GM19468 (cell line): ENCODE measurements around the gene AFAP1.

Experiments
- ATAC-seq: cut with Tn5 transposase; IDR thresholded peaks from one replicate; pipeline ENCODE4 v1.9.1; 2021; ENCODE audit warnings: mild to moderate bottlenecking, moderate library complexity, moderate number of reproducible peaks; ENCODE audit not compliant: unreplicated experiment; ENCODE audit errors: extremely low read depth

The AFAP1 gene

DNA sequence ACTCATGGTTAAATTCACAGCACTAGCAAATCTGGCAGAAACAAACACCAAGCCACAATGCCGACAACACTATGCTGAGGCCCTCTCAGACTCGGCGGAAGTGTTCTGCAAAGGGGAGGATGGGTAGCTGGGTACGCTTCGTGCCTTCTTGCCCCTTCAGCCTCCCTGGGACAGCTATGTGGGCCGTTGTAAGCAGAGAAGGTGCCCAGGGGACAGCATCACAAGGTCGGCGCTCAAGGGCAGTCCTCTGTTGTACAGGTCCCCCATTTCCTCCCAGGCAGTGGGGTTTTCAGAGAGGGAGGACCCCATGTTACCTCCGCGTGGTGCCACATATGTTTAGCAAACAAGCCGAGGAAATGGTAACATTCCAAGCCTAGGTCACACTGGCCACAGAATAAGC lies 173.6 kb downstream of the AFAP1 start:
- ATAC-seq, result no peak

DNA sequence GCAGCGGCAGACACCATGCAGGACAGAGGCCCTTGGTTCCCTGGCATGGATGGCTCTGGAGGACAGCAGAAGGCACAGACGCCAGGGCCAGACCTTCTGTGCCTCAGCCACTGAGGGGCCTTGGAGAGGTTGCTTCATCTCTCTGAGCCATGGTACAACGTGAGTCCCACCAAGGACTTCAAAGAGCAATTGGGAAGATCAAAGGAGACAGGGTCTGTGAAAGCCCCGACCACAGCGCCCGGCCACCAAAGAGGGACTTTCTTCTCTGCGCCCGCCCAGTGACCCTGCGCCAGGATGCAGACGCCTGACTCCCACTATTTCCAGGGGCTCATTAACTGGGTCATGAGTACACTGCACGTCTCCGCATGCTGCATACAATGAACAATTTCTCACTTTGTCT lies 174.0 kb downstream of the AFAP1 start:
- ATAC-seq, result no peak

DNA sequence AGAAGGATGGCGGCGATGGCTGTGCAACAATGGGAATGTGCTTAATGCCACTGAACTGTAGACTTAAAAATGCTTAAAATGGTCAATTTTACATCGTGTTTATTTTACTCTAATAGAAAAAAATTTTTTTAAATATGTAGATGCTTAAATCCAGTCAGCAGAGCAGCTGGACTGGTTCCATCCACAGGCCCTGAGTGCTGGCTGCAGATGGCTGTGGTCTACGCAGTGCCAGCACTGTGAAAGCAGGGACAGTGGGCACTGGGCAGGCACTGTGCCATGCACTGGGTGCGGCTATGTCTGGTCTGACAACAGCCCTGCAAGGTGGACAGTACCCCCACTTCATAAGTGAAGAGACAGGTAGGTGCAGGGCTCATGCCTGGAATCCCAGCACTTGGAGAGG lies 175.2 kb downstream of the AFAP1 start:
- no peak for ATAC-seq

DNA sequence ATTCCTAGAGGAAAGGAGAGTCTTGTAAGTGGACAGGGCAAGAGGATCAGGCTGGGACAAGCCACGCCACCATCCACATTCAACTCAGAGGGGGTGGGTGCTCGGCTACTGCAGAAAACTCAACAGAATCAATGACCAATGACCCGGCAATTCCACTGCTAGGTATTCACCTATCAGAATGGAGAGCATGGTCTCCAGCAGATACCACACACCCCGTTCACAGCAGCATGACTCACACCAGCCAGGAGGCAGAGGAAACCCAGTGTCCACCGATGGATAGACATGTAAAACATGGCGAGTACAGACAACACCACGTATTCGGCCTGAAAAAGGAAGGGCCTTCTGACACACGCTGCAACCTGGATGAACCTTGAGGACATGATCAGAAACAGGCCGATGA lies 175.9 kb downstream of the AFAP1 start:
- ATAC-seq, result no peak

DNA sequence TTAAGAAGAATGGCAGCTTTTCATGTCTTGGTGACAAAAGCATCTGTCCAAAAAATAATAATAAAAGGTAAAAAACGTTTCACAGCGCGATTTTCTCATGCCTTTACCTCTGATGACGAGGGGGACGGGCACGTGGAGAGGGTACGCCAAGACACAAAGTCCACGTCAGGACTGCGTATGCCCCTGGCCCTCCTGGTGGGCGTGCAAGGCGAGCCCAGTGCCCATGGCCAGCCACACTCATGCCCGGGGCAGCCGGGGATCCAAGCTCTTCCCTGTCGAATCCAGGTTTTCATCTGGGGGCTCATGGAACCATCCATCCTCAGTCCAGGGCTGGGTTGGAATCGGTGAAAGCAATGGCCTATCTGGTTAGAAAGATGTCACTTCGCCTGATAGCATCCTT lies 176.6 kb downstream of the AFAP1 start:
- ATAC-seq, result no peak

DNA sequence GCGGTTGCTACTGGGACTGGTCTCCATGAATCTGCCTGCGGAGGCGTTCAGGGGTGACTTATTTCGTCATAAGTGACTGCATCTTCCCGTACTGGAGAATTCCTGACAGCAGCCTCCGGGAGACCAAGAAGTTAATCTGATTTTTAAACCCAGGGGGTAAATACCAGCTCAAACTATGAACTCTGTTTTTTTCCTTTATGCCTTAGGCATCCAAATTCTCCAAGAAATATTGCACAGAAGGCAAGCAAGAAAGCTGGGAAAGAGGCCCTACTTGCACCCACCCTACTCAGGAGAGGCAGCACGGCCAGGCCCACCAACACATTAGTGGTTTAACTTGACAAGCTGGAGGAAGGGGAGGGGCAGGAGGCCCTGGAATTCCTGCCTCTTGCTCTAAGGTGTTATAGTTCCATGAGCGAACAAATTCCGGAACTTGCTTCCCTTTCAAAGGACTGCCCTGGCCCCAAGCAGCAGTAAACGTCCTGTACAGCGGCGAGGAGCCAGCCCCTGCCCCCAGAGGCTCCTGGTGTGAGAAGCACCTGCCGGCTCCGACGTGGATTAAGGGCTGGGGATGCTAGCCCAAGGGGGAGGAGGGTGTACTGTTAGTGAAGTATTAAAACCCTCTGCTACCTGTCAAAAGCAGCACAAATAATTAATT lies 177.2 kb downstream of the AFAP1 start:
- no peak for ATAC-seq

DNA sequence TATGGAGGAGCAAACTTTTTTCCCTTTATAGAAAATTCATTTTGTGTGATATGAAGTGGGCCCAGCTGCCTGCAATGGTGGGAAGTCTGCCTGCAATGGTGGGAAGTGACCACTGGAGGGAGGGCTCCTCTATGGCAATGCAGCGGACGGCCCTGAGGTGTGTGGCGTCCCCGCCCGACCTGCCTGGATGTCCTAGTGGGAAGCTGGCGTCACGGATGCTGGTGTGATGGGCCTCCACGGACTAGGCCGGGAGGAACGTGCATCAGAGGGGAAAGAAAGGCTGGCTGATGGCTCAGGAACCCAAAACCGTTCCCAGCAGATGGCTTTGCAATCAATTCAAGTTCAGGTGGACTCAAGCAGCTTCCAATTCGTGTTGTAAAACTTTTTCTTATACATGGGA lies 177.9 kb downstream of the AFAP1 start:
- ATAC-seq, result no peak

DNA sequence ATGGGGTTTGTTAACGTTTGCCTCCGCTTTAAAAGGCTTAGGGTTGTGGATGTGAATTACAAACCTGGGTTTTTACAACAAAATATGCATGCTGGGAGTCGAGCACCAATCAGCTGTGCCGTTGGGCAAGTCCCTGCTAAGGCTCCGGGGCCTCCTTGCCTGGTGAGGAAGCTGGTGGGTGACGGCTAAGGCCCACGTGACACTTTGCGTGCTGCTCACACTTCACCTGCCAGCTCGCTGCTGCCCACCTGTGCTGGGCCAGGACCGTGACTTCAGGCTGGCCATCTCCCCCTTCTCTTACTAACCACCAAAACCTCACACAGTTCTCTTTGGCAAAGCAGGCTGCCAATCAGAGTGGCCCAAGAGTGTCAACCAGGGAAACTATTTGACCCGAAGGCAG lies 178.3 kb downstream of the AFAP1 start:
- no peak for ATAC-seq

DNA sequence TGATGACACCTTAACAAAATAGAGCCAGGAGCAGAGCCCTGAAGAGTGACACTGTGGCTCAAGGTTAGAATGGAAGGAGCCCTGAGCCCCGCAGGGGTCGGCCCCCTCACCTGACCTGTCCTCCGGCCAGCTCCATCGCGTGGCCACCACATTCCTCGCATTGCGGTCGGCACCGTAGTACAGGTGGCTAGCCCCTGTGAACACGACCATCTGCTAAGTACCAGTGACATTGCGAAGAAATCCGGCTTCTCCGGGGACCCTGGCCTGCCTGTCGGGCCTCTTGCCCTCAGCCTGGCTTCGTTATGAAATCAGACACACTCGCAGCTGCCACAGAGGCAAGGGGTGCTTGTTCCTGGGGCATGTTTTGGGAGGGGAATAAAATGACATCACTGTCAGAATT lies 179.0 kb downstream of the AFAP1 start:
- no peak for ATAC-seq

DNA sequence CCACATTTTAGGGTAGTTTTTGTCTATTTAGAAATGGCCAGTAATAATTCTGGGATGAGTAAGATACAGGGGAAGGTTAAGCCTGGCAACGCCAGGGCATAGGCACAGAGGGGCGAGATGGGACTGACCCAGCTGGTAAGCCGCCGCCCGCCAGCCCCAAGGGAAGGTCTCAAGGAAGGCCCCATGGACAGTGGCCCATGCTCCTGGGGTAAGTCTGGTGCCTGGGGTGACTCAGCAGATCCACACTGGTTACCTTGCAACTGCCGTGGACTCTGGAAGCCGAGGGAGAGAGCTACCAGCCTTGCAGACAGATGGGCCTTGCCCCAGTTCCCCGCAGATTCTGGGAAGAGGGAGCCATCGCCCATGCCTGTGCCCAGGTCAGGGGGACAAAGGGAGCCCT lies 179.4 kb downstream of the AFAP1 start:
- no peak for ATAC-seq

DNA sequence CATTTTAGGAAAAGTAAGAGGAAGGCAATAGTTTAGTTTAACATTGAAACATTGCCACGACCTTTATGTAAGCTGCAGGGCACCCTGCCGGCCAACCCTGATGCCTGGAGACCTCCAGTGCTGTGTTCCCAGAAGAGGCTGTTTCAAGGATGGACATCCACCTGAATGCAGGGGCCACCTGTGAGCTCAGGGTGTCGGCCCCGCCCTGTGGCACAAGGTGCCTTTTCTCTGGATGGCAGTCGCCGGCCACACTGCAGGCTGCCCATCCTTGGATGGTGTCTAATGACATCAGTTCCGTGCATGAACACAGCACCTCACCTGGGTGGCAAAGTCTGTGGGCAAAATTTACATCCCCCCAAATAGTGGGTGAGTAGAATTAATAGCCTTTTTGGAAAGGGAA lies 180.0 kb downstream of the AFAP1 start:
- no peak for ATAC-seq

DNA sequence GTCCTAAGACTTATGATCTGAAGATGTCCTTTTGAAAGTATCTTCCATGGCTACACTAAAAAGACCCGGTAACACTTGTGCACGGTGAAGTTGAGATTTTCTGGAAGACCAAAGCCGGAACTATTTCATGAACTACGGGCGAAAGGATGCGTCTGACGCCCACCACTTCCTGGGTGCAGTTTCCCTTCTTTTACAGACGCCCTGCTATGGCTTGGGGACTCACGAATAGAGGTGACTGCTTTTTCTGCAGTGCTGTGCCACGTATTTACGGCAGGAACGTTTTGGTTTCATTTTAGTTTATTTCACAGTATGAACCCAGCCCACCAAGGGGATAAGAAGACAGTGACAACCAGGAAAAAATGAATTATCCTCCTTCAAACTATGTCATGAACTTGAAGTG lies 180.4 kb downstream of the AFAP1 start:
- no peak for ATAC-seq

DNA sequence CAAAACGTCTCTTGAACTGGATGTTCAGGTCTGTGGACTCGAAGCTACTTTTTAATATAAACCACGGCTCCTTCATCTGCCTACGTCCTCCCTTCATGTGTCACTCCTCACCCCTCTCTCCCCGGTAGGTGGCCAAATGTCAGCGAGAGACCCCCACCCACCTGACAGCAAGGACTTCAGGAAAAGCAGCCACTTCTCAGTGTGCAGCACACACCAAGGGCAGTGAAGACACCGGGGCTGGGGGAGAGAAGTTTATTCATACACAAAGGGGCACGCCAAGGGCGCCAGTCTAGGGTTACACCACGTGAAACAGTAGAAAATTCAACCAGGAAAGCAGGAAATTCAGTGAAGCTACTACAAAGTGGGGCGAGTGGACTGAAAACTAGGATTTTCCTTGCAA lies 181.2 kb downstream of the AFAP1 start:
- ATAC-seq, result no peak

DNA sequence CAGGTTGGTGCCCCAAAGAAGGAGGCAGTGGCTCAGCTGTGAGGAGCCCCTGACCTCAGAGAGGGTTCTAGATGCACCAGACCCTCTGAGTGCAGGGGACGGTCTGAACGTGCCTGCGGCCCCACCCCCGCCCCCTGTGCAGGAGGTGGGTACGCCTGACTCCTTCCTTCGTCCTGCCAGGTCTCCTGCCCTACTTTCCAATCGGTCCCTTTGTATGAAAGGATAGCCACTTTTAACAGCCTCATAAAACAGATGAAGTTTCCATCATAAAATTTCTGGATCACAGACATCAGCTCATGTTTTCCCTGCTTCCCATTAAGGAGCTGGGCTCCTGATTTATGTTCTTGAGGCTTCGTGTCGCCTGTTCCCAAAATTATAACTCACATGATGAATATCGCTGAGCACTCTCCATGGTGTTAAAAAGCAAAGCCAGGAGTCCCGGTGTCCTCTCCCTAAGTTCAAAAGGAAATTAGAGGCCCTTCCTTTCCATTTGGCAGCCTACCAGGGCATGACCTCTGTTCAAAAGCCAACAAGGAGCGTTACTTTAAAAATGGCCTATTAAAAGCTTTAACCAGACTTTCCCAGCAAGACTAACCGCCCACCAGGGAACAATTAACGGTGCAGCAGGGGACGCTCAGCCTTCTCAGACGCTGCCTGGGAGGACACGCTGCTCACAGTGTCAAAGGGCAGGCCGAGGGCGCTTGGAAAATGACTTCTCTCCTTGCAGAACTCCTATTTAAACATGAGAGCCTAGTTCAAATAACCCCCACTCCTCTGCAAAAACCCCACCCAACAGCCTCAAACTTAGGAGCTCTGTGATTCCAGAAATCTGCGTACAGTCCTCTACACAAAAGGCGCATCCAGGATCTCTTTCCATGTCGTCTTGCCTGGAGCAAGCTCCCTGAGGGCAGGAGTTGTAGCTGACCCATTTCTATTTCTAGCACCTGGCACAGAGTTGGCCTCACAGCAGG lies 181.9 kb downstream of the AFAP1 start:
- ATAC-seq, result no peak

DNA sequence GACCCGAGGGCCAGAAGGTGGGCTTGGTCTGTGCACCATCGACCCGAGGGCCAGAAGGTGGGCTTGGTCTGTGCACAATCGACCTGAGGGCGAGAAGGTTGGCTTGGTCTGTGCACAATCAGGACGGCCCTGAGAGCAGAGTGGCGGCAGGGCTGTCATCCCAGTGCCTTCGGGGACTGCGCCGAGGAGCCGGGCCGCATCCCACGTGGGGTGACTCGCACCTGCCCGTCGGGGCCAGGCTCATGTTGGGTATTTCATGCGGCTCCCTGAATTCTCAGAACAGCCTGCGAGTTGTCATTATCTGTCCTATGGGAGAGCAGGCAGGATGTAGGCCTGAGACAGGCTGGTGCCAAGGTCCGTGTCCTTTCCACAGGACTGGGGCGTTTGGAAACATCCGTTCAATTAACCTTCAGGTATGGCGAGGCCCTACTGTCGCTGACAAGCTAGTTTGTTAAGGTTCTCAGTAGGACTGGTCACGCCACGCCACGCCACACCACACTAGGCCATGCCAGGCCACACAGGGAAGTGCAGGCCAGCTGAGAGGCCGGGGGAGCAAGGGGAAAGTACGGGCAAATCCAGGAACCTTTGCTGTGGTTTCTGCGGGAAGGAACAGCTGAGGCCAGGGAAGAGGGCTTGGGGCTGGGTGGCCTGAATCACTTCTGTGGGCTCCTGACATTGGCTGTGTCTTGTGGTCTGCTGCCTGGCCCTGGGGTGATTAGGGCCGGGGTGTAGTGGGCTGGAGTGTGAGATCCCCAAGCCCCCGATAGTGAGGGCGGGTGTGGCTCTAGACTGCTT lies 182.9 kb downstream of the AFAP1 start:
- no peak for ATAC-seq

DNA sequence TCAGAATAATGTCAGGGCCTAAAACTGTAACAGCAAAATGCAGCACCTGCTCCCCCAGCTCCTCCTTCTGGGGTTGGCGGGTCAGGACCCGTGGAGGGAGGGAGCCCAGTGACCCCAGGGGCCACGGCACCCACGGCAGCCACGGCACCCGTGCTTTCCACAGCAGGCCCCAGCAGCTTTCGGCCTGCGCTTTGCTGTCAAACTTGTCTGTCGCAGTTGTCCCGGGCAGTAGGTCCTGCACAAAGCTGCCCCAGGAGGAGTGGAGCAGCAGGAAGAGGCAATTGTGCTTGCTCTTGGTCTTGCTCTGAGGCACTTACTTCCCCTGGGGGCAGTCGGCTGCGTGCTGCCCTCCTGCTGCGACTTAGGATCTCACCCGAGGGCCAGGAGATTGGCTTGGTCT lies 183.6 kb downstream of the AFAP1 start:
- ATAC-seq, result no peak

DNA sequence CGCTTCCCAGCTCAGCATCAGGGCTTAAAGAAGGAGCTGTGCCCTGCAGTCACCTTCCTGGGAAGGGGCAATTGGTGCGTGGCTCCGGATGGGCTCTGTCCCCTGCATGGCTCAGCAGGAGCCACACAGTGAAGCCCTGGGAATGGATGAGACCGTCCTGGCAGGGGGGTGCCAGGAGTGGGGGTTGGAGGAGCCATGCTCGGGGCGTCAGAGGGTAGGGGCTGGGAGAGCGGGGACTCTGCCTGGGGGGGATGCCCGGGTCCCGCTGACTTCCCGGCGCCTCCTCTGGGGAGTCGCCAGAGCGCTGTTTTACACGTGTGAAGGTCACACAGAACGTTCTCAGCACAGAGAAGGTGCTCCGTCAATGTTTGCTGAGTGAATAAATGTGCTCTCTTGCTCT lies 184.1 kb downstream of the AFAP1 start:
- ATAC-seq, result no peak

DNA sequence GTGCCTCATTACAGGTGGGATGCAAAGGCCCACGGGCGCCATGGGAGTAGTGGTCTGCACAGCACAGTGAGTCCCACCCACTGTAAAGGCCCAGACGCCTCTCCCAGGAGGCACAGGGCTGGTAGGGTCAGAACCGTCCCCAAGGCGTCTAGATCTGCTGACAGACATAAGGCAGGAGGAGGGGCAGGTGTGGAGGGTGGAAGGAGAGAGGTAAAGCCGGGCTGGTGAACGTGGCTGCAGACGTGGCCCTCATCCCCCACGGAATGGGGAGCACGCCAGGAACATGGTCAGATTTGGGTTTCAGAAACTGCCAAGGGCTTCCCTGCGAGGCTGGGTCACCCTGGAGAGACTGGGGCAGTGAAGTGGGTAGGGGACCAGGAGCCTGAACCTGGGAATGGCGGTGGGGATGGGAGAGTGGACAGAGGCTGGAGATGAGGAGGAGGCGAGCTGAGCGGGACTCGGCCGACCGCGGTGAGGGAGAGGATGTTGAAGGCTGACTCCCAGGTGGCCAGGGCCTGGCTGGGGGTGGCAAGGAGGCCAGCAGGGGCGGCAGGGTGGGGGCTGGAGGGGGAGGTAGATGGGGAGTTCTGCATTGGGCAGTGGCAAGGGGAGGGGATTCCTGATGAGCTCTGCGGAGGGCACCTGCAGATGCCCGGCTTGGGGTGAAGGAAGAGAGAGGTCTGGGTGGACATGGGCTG lies 184.9 kb downstream of the AFAP1 start:
- ATAC-seq, result no peak

DNA sequence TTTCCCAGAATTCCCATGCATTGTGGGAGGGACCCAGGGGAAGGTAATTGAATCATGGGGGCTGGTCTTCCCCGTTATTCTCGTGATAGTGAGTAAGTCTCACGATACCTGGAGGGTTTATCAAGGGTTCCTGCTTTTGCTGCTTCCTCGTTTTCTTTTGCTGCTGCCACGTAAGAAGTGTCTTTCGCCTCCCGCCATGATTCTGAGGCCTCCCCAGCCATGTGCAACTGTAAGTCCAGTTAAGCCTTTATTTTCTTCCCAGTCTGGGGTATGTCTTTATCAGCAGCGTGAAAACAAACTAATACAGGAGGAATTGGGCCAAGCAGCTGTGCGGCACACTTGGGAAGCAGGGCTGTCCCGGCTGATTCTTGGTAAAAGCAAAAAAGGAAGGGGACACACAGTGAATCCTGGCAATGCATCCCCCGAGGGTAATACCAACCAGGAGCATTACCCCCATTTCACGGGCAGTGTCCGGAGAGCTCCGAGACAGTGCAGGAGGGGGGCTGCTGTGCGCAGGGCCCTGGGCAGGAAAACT lies 185.7 kb downstream of the AFAP1 start:
- no peak for ATAC-seq

DNA sequence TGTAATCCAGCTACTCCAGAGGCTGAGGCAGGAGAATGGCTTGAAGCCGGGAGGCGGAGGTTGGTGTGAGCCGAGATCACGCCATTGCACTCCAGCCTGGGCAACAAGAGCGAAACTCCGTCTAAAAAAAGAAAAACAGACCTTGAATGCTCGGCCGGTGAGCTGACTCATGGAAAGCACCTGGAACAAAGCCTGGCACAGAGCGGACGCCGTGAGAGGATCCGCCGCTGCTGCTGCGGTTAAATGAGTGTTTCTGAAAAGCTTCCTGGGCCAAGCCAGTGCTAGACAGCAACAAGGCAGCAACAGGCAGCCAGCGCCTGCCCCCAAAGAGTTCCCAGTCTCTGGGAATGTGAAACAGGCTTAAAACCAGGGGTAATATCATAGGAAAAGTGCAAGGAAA lies 186.4 kb downstream of the AFAP1 start:
- ATAC-seq, result no peak
